UCSD-AML1 (cell line): ENCODE measurements around the gene MUTYH.

Experiments used
- DNase-seq: peaks from one replicate; lab custom pipeline; 2025; ENCODE audit not compliant: unreplicated experiment; lab: John Stamatoyannopoulos, UW

Gene MUTYH

GRCh38 chr1:45351508-45351907 lies 11.3 kb upstream of the MUTYH start:
- no peak for DNase-seq

DNA sequence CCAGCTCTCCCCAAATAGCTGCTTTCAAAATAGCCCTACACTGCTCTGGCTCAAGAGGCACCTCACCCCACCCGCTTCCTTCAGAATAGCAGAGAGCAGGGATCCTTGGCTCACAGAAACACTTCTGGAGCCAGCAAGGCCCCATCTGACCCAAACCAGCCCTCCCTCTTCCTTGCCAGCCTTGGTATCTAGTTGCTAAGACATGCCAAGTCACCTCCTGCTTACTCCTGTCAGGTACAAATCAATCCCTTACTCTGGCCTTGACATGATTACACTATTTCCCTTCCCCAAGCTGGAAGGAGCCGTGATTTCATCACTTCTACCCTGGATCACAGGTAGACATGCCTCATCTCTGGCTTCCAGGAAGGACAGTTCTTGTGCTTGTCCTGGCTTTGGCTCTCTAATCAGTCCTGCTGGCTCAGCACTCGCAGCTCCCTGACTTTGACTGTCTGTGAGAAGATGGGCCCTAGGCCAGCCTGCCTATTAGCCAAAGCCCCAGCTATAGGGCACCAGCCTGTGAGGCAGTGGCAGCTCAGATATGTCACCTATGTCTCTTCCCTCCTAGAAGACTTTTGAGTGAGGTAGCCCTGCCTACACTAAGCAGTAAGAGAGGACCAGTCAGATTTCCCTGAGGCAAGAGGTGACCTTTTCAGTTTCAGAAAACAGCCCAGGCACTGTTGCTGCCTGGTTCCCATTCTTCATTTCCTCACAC lies 8.9 kb upstream of the MUTYH start:
- no peak for DNase-seq

DNA sequence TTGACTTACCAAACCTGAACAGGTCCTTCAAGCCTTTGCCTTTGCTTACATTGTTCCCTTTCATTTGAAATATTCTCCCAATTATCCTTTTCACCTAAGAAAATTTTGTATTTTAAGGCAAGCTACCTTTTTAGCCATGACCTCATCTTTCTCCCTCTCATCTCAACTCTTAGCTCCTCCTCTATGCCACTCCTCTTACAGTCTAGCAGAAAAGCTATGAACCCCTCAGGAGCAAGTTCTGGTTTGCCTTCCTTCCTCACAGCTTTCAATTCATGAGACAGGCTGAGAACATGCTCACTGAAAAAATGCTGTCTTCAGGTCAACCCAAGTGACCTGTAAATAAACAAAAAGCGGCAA lies 8.3 kb upstream of the MUTYH start:
- DNase-seq: no peak

DNA sequence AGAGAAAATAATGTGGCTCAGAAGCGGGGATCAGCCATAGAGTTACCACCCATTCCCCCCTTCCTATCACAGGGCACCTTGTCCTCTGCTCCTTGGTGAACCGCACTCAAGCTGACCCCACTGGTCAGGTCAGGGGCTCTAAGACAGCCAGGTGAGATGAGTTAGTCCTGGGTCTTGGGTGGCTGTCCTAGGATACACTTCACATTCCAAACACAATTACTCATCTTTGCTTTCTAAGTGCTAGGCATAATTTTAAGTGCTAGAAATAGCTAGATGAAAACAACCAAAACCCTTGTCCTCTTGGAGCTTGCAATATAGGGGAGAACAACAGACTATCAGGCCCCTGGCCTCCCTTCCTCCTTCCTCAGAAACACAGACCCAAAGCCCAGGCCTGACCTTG lies 7.8 kb upstream of the MUTYH start:
- no peak for DNase-seq

GRCh38 chr1:45346473-45346872 lies 6.2 kb upstream of the MUTYH start:
- DNase-seq: no peak

DNA sequence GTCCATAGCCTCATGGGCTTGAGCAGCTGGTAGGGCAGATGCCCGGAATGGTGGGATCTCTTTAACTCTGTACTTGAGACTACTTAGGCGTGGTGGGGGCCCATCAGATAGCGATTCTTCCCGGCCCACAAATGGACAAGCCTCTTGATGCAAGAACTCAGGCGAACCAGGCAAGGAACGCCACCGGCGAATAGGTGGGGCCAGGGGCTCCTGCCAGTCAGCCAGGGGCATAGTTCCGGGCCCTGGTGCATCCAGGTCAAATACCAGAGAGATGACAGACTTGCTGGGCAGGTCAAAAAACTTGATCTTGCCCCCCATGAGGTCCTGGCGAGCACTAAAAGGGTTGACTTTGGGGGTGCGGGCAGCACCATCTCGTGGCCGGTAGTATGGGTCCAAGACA lies 4.8 kb upstream of the MUTYH start:
- no peak for DNase-seq

DNA sequence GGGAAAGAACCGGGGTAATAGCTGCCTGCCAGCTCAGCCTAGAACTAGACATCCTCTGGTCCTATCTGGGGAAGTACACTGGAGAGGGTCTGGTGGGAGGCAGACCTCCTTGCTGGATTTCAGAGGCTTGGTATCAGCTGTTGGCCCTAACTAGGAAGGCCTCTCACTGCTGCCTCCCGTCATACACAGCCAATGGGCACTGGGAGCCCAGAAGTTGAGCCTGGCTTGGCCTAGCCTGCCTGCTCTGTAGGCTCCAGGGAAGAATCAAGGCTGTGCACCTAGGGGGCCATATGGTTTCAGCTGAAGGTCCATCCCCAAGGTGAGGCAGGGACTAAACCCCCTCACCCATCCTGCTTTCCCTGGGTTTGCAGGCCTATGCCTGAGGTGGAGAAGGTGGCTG lies 4.3 kb upstream of the MUTYH start:
- DNase-seq: no peak

DNA sequence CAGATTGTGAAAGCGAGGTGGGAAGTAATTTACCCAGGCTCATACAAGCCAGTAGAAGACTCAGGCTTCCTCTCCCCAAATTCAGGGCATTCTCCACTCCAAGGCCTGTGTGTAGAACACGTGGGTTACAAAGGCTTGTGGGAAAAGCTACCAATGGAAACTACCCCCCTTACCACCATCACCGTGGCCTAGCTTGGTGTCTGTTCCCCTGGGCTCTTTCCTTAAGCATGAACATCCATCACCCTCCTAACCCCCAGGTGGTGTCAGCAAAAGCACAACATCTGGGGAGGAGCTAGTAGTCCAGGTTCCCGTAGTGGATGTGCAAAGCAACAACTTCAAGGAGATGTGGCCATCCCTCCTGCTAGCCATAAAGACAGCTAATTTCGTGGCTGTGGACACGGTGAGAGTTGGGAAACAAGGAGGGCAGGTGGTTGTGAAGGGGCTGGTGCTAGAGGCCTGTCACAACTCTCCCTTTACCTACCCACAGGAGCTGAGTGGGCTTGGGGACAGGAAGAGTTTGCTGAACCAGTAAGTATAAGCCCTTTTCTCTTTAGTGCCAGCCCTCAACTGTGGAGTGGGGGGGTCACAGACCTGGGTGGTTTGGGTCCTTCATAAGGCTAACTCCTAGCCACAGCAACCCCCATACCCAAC lies 701 bp upstream of the MUTYH start:
- no peak for DNase-seq

DNA sequence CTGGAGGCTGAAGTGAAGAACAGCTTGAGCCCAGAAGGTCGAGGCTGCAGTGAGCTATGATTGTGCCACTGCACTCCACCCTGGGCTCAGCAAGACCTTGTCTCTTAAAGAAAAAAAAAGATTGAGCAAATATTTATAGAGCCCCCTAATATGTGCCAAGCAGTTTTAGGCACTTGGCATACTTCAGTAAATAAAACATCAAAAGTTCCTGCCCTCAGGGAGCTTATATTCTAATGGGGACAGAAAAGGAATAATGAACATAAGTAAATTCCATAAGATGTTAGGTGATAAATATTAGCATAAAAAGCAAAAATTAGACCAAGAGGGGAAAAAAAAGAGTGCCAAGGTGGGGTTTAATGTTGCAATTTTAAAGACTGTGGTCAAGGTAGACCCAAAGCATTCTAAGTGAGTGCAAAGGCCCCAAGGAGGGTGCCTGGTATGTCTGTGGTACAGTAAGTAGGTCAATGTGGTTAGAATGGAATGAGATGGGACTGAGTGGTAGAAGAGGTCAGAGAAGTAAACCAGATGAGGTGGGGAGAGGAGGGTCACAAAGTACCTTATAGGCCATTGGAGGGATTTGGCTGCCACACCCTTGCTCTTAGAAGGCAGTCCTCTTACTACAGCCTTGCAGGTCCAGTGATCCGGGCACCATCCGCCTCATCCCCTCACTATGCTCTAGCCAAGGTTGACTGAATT lies 2.5 kb downstream of the MUTYH start:
- DNase-seq: no peak

- no peak for DNase-seq
These were observed 4.3 kb downstream of the MUTYH start for GRCh38 chr1:45335855-45336324.

DNA sequence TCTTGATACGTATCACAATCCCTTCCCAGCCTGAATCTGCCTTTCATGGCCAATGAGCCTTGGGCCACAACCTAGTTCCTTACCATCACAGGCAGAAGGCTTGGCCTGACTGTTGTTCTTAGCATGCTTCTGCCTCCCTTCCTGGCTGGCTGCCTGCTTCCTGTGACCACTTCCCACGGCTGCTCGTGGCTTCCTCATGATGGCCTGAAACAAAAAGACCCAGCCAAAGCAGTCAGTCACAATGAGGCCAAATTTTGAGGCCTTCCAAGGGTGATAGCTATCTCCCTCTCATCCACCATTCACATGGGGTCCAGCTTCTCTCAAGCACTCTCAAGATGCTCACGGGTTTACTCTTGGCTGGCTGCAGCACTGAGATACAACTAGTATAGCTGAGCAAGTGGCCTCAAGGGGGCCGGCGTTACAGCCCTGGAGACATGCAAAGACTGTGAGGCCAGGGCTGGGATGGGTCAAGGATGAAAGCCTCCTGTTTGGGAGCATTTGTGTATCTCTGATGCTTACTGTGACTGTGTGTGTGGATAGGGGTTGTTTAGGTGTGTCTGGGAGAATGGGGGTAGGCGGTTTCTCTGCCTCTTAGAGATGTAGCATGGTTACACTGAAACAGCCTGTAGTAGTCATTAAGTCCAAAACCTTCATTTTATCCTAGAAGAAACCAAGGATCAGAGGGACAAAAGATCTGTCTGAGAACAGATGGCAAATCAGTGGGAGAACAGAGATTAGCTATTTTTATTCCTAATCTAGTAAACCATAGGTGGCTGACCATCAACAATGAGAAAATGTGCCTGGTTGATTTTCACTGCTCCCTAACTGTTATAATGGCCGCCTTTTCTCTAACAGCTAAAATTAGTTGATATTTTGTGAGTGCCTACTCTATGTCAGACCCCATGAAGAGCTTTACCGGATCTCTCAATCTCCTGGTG lies 5.7 kb downstream of the MUTYH start:
- DNase-seq: peak; percentile 69

DNA sequence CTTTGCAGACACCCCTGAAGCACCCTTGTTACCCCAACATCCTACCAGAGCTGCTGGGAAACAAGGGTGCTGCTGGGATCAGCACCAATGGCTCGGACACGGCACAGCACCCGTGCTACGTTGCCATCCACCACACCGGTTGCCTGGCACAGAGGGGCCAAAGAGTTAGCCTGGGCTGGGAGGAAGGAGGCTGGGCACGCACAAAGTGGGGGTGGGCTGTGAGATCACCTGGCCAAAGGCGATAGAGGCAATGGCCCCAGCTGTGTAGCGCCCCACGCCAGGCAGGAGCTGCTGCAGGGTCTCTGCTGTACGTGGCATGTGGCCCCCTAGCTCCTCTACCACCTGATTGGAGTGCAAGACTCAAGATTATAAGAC lies 7.9 kb downstream of the MUTYH start:
- DNase-seq: no peak

- no peak for DNase-seq
These were observed 8.5 kb downstream of the MUTYH start for GRCh38 chr1:45331436-45332345.

DNA sequence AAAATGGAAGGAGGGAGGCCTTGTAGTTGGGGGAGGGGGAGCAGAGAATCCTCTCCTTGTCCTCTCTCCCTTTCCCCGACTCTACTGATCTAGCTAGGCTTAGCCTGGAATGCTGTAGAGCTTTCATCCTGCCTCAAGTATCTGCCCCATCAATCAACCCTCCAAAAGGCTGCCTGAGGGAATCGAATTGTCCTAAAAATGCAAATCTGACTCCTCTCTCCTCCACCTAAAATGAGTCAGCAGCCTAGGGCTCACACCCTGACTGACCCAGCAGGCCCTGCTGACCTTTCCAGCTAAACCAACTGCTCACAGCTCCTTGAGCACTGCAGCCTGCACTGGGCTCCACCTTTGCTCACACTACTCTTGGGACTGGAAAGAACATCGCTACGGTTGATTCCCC lies 10.8 kb downstream of the MUTYH start:
- no peak for DNase-seq

- DNase-seq: no peak
These were observed 11.6 kb downstream of the MUTYH start for GRCh38 chr1:45328680-45329079.

GRCh38 chr1:45327644-45328515 lies 12.4 kb downstream of the MUTYH start:
- DNase-seq: no peak

GRCh38 chr1:45326627-45327623 lies 13.3 kb downstream of the MUTYH start, which contains the start of gene HPDL:
Gene HPDL, plus strand, starts transcription at chr1:45326895. Its CDS starts 254 bp downstream, at chr1:45327149.
- peak; percentile 72 for DNase-seq
